PFSK-1 (cell line): Measurements from ENCODE around the gene FOXP2.

Experiments
- FOXP2 ChIP-seq: optimal IDR thresholded peaks from 2 replicates; pipeline ENCODE3; 2011; ENCODE audit warnings: borderline replicate concordance, control low read depth, inconsistent platforms; ENCODE audit not compliant: insufficient read depth; ENCODE audit errors: extremely low read length, extremely low read depth
- POLR2AphosphoS5 ChIP-seq: IDR thresholded peaks from 2 replicates; pipeline ENCODE4 v1.6.1; 2012; ENCODE audit warnings: low read depth, mild to moderate bottlenecking, control low read depth, low read length, moderate library complexity
- SIN3A ChIP-seq: IDR thresholded peaks from 2 replicates; pipeline ENCODE4 v1.6.1; 2012; ENCODE audit warnings: mild to moderate bottlenecking, low read length, moderate library complexity, borderline replicate concordance; ENCODE audit not compliant: insufficient read depth
- TAF1 ChIP-seq: IDR thresholded peaks from 2 replicates; pipeline ENCODE4 v1.6.1; 2012; ENCODE audit warnings: low read length, control low read depth, borderline replicate concordance; ENCODE audit not compliant: insufficient read depth
- TF ChIP-seq, protein P1 (sequence below), 2 experiments: IDR thresholded peaks; 2 replicates each; pipeline versions ENCODE4 v1.6.1 to v1.8.0; 2011 to 2012; ENCODE audit warnings: low read depth in 2 of 2, low read length in 2 of 2, control low read depth in 1 of 2, inconsistent platforms in 1 of 2, mild to moderate bottlenecking in 1 of 2, moderate library complexity in 1 of 2; ENCODE audit not compliant: insufficient read depth in 1 of 2

Gene FOXP2

GRCh38 chr7:114647518-114647917 is 232.9 kb downstream of the FOXP2 start:
- no peak for TF ChIP-seq TAF1
- TF ChIP-seq SIN3A, result no peak
- TF ChIP-seq POLR2AphosphoS5, result no peak
- no peak for TF ChIP-seq FOXP2

DNA sequence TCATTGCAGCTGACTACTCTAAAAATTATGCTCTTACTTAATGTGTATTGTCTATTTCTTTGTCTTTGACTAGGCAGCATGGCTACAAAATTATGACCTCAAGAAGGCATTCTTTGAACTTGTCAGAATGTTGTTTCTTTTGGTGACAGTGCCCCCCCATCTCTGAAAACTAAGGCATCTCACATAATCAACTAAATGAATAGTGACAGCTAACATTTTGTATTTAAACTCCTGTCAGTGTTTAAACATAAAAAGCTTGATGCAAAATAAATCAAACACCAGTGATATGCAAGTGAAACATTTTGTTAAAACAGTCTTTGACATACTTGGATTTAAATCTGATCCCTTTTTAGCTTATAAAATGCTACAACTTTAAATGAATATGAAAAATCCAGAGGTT is 233.5 kb downstream of the FOXP2 start:
- TF ChIP-seq, protein P1, sequence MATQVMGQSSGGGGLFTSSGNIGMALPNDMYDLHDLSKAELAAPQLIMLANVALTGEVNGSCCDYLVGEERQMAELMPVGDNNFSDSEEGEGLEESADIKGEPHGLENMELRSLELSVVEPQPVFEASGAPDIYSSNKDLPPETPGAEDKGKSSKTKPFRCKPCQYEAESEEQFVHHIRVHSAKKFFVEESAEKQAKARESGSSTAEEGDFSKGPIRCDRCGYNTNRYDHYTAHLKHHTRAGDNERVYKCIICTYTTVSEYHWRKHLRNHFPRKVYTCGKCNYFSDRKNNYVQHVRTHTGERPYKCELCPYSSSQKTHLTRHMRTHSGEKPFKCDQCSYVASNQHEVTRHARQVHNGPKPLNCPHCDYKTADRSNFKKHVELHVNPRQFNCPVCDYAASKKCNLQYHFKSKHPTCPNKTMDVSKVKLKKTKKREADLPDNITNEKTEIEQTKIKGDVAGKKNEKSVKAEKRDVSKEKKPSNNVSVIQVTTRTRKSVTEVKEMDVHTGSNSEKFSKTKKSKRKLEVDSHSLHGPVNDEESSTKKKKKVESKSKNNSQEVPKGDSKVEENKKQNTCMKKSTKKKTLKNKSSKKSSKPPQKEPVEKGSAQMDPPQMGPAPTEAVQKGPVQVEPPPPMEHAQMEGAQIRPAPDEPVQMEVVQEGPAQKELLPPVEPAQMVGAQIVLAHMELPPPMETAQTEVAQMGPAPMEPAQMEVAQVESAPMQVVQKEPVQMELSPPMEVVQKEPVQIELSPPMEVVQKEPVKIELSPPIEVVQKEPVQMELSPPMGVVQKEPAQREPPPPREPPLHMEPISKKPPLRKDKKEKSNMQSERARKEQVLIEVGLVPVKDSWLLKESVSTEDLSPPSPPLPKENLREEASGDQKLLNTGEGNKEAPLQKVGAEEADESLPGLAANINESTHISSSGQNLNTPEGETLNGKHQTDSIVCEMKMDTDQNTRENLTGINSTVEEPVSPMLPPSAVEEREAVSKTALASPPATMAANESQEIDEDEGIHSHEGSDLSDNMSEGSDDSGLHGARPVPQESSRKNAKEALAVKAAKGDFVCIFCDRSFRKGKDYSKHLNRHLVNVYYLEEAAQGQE (IDR thresholded peaks at IDR 0.05; ENCODE audit: insufficient read depth in 1 of 2, low read depth in 2 of 2, low read length in 2 of 2), result no peak
- no peak for TF ChIP-seq TAF1
- no peak for TF ChIP-seq SIN3A
- TF ChIP-seq POLR2AphosphoS5, result no peak
- TF ChIP-seq FOXP2, result no peak

DNA sequence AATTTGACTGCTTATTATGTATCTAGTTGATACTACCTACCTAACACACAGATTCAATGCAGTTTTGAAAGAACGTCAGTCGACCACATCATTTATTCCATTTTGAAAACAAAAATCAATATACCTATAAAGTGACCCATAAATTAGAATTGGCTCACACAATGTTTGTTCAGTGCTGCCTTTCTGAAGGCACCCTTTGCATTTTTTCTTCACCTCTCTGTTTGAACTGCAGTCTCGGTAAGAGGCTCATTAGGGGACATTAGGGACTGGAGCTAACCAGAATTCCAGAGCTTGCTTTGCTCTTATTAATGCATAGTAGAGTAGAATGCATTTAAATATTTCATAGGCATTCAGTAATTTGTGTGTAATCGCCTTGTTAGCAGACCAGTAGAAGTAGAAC is 234.1 kb downstream of the FOXP2 start:
- TF ChIP-seq POLR2AphosphoS5 (no peak), FOXP2 (no peak), TAF1 (no peak), SIN3A (no peak)
- TF ChIP-seq, protein P1 (IDR thresholded peaks at IDR 0.05; ENCODE audit: insufficient read depth in 1 of 2, low read depth in 2 of 2, low read length in 2 of 2), result no peak

DNA sequence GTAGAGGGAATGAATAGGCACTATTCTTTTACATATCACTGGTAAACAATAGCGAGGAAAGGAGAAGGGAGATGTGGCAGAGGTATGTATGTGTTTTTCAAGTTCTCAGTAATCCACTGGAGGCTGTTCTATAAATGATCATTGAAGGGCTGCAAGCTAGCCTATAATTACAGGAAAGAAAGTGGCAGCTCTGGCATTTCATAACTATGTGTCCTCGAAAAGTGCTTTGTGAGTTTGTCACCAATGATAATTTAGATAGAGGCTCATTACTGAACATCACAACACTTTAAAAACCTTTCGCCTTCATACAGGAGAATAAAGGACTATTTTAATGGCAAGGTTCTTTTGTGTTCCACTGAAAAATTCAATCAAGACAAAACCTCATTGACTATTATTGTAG is 235.1 kb downstream of the FOXP2 start:
- TF ChIP-seq FOXP2 (no peak), TAF1 (no peak), SIN3A (no peak), POLR2AphosphoS5 (no peak)
- TF ChIP-seq, protein P1 (IDR thresholded peaks at IDR 0.05; ENCODE audit: insufficient read depth in 1 of 2, low read depth in 2 of 2, low read length in 2 of 2), result no peak

DNA sequence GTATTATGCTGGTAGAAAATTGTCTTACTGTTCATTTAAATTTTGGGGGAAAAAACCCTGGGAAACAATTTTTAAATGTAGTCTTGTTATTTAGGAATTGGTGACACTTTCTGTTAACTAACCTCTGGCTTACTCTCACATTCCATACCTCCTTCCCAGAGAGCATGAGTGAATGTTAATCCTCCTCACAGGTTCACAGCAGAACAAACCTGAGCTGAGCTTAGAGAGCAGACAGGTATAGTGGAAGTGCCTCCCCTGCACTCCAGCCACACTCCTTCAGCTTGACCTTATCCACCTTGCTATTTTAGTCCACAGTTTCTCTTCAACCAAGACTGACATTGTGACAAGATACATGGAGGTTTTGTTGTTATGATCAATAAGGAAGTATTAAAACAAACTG is 235.9 kb downstream of the FOXP2 start:
- TF ChIP-seq FOXP2 (no peak), TAF1 (no peak), SIN3A (no peak), POLR2AphosphoS5 (no peak)
- TF ChIP-seq, protein P1 (IDR thresholded peaks at IDR 0.05; ENCODE audit: insufficient read depth in 1 of 2, low read depth in 2 of 2, low read length in 2 of 2), result no peak
